SJCRH30 (cell line): ENCODE data around the gene TEX51. TPM values are rescaled to one million over a fixed set of nuclear protein-coding genes. Genes with fewer than 3 reads are reported as not detected.

Experiments
- DNase-seq, 2 experiments: peaks; one replicate each; pipeline ENCODE4 v3.0.0-alpha.2; 2015 to 2020
- H3K27ac ChIP-seq: fragments of 250-450 bp; sonication (Bioruptor Pico); 2 replicates; pipeline ENCODE4 v1.5.1; 2020; ENCODE audit warnings: mild to moderate bottlenecking, moderate library complexity
- H3K27me3 ChIP-seq: fragments of 250-450 bp; sonication (Bioruptor Pico); 2 replicates; pipeline ENCODE4 v1.5.1; 2020; ENCODE audit warnings: mild to moderate bottlenecking, moderate library complexity
- H3K36me3 ChIP-seq: fragments of 250-450 bp; sonication (Bioruptor Pico); 2 replicates; pipeline ENCODE4 v1.5.1; 2020; ENCODE audit warnings: mild to moderate bottlenecking, moderate library complexity
- H3K4me1 ChIP-seq: fragments of 250-450 bp; sonication (Bioruptor Pico); 2 replicates; pipeline ENCODE4 v1.5.1; 2020; ENCODE audit warnings: mild to moderate bottlenecking, moderate library complexity
- H3K4me3 ChIP-seq: fragments of 250-450 bp; sonication (Bioruptor Pico); 2 replicates; pipeline ENCODE4 v1.5.1; 2020; ENCODE audit warnings: mild to moderate bottlenecking, moderate library complexity
- H3K9me3 ChIP-seq: fragments of 250-450 bp; sonication (Bioruptor Pico); replicated peaks from 2 replicates; pipeline ENCODE4 v1.5.1; 2020; ENCODE audit warnings: mild to moderate bottlenecking, moderate library complexity
- total RNA-seq: library from RNA; depleted of rRNA; stranded (reverse); fragments of >200 nt; shearing (Covaris generic); gene quantifications from 2 replicates; pipeline ENCODE4 v1.2.3, GENCODE V29; 2014; rRNA removed

Gene TEX51
- total RNA-seq: not detected in 2 replicates

- no peaks in the 10 kb centered on the region for H3K36me3 ChIP-seq
- DNase-seq: no peak
- H3K9me3 ChIP-seq: no peaks in the 10 kb centered on the region
- no peak within 1 kb of the TSS for H3K4me3 ChIP-seq
- no peaks in the 10 kb centered on the region for H3K27me3 ChIP-seq
- no peaks in the 10 kb centered on the region for H3K4me1 ChIP-seq
- H3K27ac ChIP-seq: no peak within 1 kb of the TSS
These were observed at the start of gene TEX51 for GRCh38 chr2:126898636-126899035. TSS of gene TEX51 (plus strand) at chr2:126898890. CDS start at chr2:126898919, 29 bp downstream.

GRCh38 chr2:126849054-126849453 is 49.6 kb upstream of the TEX51 start:
- Histone ChIP-seq H3K27ac (no peak overlapping the region), H3K4me3 (no peak overlapping the region), H3K36me3 (no peaks in the 10 kb centered on the region), H3K9me3 (no peaks in the 10 kb centered on the region), H3K27me3 (0 out of 2 replicates have a peak, but pooled peaks cover 6% of the 10 kb centered on the region), H3K4me1 (no peaks in the 10 kb centered on the region)
- no peak for DNase-seq

GRCh38 chr2:126849486-126849885 is 49.2 kb upstream of the TEX51 start:
- Histone ChIP-seq H3K4me1 (no peaks in the 10 kb centered on the region), H3K27ac (no peak overlapping the region), H3K36me3 (no peaks in the 10 kb centered on the region), H3K27me3 (0 out of 2 replicates have a peak, but pooled peaks cover 6% of the 10 kb centered on the region), H3K9me3 (no peaks in the 10 kb centered on the region), H3K4me3 (no peak overlapping the region)
- DNase-seq: no peak

DNA sequence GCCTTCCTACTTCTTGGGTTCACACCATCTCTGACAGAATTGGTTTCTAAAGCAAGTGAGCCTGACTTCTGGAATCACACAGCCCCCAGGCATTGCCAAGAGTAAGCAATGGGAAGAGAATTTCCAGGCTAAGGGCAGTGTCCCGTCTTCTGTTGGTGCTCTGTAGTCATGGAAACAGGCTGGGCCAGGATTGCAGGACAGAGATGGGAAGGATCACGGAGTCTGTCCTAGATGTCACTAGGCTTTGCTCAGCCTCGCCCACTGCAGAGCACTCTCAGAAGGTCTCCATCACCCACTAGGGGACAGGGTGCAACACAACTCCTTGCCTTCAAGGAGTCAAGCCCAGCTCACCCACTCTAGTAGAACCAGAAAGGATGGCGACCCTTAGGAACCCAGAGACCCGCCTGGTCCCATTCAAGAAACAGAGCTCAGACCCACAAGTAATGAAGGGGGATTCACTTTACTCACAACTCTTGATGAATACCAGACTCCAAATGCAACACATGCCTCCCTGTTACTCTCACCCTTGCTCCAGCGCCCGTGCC is 48.6 kb upstream of the TEX51 start:
- H3K27me3 ChIP-seq: 0 out of 2 replicates have a peak, but pooled peaks cover 6% of the 10 kb centered on the region
- DNase-seq: no peak
- H3K27ac ChIP-seq: no peak overlapping the region
- H3K4me3 ChIP-seq: no peak overlapping the region
- H3K9me3 ChIP-seq: no peaks in the 10 kb centered on the region
- H3K36me3 ChIP-seq: no peaks in the 10 kb centered on the region
- no peaks in the 10 kb centered on the region for H3K4me1 ChIP-seq

GRCh38 chr2:126850940-126851339 is 47.8 kb upstream of the TEX51 start:
- Histone ChIP-seq H3K36me3 (no peaks in the 10 kb centered on the region), H3K9me3 (no peaks in the 10 kb centered on the region), H3K27ac (no peak overlapping the region), H3K27me3 (0 out of 2 replicates have a peak, but pooled peaks cover 6% of the 10 kb centered on the region), H3K4me3 (no peak overlapping the region), H3K4me1 (no peaks in the 10 kb centered on the region)
- no peak for DNase-seq

DNA sequence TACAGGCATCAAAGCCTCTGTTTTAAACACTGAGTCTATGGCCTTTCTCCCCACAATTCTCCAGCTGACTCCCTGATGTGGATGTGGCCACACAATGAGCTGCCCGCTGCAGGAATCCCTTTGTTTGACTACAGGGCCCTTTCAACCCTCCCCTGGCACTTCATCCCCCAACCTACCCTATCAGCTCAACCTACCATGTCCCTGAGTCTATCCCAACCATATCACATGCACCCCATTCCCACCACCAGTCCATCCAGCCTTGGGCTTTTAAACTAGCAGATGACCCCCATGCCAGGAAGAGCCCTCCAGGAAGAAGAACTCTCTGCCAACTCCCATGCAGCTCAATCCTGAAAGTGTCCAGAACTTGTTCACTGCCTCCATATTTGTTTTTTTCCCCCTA is 46.9 kb upstream of the TEX51 start:
- no peak for DNase-seq
- H3K9me3 ChIP-seq: no peaks in the 10 kb centered on the region

DNA sequence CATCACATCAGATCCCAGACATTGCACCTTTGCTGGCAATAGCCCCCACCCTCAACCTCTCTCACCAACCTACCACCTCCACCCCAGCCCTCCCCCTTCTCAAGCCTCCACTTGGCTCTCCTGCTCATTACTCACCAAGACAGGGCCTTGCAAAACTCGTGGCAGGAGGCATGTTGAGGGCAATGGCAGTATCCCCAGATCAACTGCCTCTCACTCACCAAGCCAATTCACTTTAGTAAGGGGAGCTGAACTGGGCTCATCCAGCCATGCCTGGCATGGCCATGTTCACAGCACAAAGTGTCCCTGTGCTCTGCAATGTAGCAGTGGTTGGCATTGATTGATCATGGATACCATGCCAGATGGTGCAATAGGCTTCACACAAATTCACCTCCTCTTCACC is 46.3 kb upstream of the TEX51 start:
- Histone ChIP-seq H3K36me3 (no peaks in the 10 kb centered on the region), H3K4me1 (no peaks in the 10 kb centered on the region), H3K4me3 (no peak overlapping the region), H3K9me3 (no peaks in the 10 kb centered on the region), H3K27ac (no peak overlapping the region), H3K27me3 (0 out of 2 replicates have a peak, but pooled peaks cover 6% of the 10 kb centered on the region)
- DNase-seq: no peak

More for the DNA sequence above, 46.9 kb upstream of the TEX51 start:
- Histone ChIP-seq H3K27me3 (0 out of 2 replicates have a peak, but pooled peaks cover 6% of the 10 kb centered on the region), H3K4me1 (no peaks in the 10 kb centered on the region), H3K27ac (no peak overlapping the region), H3K4me3 (no peak overlapping the region), H3K36me3 (no peaks in the 10 kb centered on the region)

DNA sequence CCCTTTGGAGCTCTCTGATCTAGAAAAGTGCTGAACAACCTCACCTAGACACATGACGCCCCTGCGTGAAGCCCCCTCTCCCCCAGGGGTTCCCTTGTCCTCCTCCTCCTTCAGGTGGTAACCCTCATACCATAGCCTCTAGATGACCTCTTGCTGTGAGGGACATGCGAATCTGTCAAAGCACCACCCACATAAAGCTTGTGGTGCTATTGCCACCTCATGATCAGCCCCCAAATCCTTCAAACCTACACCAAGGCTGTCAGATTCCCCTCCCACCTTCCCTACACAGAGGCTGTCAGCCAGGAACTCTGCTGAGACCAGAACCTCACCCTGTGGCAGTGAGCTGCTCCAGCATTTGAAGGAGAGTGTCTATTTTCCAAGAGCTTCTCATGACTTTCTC is 43.1 kb upstream of the TEX51 start:
- H3K4me1 ChIP-seq: no peaks in the 10 kb centered on the region
- H3K4me3 ChIP-seq: no peak overlapping the region
- no peaks in the 10 kb centered on the region for H3K9me3 ChIP-seq
- H3K36me3 ChIP-seq: no peaks in the 10 kb centered on the region
- no peak overlapping the region for H3K27ac ChIP-seq
- no peak for DNase-seq
- no peaks in the 10 kb centered on the region for H3K27me3 ChIP-seq

DNA sequence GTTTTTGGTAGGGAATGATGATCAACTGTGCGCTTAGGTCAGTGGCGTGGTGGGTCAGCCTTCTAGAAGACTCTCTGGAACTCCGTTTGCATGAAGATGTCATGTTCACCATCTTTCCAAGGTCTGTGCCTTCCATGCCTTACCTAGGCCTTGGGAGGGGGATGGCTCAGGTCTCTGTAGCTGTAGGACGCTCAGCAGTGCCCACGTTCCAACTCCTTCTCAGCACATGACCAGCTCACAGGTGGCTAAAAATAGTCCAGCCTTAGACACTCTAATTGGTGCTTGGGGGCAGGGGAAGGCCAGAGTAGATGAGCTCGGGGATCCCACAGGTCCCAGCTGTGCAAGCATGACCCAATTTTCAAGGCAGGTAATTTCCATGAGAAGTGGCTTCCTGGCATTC is 42.3 kb upstream of the TEX51 start:
- Histone ChIP-seq H3K9me3 (no peaks in the 10 kb centered on the region), H3K4me1 (no peaks in the 10 kb centered on the region), H3K4me3 (no peak overlapping the region), H3K27me3 (no peaks in the 10 kb centered on the region), H3K27ac (no peak overlapping the region), H3K36me3 (no peaks in the 10 kb centered on the region)
- no peak for DNase-seq

- H3K4me1 ChIP-seq: no peaks in the 10 kb centered on the region
- H3K36me3 ChIP-seq: no peaks in the 10 kb centered on the region
- H3K9me3 ChIP-seq: no peaks in the 10 kb centered on the region
- no peak overlapping the region for H3K27ac ChIP-seq
- no peak overlapping the region for H3K4me3 ChIP-seq
- no peaks in the 10 kb centered on the region for H3K27me3 ChIP-seq
- DNase-seq: no peak
These were observed 41.2 kb upstream of the TEX51 start for GRCh38 chr2:126857502-126857901.

- no peak overlapping the region for H3K4me3 ChIP-seq
- H3K36me3 ChIP-seq: no peaks in the 10 kb centered on the region
- peak in 1 of 2 experiments; percentile 12 for DNase-seq
- no peaks in the 10 kb centered on the region for H3K4me1 ChIP-seq
- H3K9me3 ChIP-seq: no peaks in the 10 kb centered on the region
- H3K27ac ChIP-seq: no peak overlapping the region
- H3K27me3 ChIP-seq: no peaks in the 10 kb centered on the region
These were observed 40.7 kb upstream of the TEX51 start for GRCh38 chr2:126858013-126858412.

DNA sequence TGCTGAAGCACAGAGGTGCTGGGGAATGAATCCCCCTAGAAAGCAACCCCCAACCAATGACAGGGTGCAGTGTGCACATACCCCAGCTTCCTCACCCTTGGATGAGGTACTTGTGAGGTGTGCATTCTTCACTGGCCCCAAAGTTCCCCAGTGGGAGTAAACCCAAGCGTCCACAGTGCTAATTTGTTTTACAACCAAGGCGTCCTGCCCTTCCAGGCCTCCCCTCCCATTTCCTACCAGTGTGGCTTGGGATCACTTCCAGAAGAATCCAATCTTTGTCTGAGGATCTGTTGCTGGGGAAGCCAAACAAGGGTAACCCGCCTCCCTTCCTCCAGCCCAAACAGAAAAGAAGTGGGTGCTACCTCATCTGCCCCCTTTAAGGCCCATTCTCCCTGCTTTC is 40.3 kb upstream of the TEX51 start:
- Histone ChIP-seq H3K9me3 (no peaks in the 10 kb centered on the region), H3K27ac (no peak overlapping the region), H3K36me3 (no peaks in the 10 kb centered on the region), H3K4me1 (no peaks in the 10 kb centered on the region), H3K27me3 (no peaks in the 10 kb centered on the region), H3K4me3 (no peak overlapping the region)
- DNase-seq: no peak

DNA sequence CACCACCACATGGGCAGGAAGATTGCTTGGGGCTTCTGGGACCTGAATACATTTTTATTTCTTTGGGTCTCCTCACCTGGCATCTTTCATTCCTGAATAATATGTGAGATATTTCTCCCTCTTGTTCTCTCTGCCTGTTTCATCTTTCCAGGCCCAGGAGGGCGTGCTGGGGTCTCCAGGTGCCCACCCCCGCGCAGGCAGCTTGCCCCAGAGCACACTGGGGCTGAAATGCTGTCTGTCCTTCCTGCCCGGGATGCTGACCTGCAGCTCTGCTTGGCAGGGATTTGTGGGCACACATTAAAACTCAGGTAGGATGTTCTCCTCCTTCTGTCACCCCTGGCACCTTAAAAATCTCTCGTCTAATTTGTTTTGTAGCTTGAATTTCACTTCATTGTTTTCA is 39.7 kb upstream of the TEX51 start:
- Histone ChIP-seq H3K4me1 (no peaks in the 10 kb centered on the region), H3K4me3 (no peak overlapping the region), H3K36me3 (no peaks in the 10 kb centered on the region), H3K9me3 (no peaks in the 10 kb centered on the region), H3K27ac (no peak overlapping the region), H3K27me3 (no peaks in the 10 kb centered on the region)
- DNase-seq: no peak

DNA sequence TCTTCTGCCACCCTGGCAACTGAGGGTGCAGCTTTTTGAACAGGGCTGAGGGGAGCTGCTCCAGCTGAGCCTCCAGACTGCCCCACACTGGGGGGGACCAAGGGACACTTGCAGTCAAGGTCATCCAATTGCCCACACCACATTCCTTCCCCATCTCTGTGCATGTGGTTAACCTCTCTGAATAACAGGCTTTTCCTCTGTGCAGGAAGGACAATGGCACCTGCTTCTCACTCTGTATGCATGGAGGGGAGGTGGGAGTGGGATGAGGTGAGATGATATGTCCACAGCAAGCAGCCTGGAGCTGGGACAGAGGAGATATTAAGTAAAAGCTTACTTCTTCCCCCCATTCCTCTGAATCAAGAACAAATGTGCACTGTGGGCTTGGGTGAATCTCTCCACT is 39.1 kb upstream of the TEX51 start:
- H3K27me3 ChIP-seq: no peaks in the 10 kb centered on the region
- no peaks in the 10 kb centered on the region for H3K9me3 ChIP-seq
- no peaks in the 10 kb centered on the region for H3K4me1 ChIP-seq
- H3K27ac ChIP-seq: no peak overlapping the region
- H3K4me3 ChIP-seq: no peak overlapping the region
- DNase-seq: no peak
- no peaks in the 10 kb centered on the region for H3K36me3 ChIP-seq

DNA sequence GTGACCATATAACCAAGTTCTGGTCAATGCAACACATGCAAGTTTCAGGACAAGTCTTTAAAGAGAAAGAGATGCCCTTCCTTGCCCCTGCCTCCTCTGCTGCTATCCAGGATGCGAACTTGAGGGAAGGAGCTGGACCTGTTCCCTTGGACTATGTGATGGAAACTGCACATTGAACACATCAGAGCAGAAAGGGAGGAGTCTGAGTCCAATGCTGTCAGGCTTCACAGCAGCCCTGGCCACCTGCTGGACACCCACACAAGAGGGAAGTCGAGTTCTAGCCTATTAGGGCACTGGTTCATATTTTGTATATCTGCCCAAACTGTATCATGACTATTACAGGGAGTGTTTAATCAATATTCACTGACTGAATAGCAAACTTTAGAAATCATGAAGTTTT is 38.3 kb upstream of the TEX51 start:
- H3K9me3 ChIP-seq: no peaks in the 10 kb centered on the region
- H3K4me1 ChIP-seq: no peaks in the 10 kb centered on the region
- H3K27ac ChIP-seq: no peak overlapping the region
- no peaks in the 10 kb centered on the region for H3K27me3 ChIP-seq
- no peak overlapping the region for H3K4me3 ChIP-seq
- no peaks in the 10 kb centered on the region for H3K36me3 ChIP-seq
- no peak for DNase-seq

DNA sequence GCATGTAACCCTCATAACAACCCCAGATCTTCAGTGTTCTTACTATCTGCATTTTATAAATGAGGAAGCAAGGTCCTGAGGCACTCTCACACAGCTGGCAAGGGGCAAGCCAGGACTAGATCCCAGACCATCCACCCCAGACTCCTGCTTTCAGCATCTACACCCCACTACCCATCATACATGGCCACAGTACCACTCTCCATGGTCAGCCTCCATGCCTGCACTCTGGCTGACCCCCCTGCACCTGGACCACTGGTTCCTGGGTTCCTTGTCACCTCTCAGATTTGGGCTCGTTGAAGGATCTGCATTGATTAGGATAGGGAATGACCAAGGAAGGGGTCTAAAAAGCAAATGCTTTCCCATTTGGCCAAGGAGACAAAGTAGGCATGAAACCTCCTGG is 36.0 kb upstream of the TEX51 start:
- no peak for DNase-seq
- H3K27ac ChIP-seq: no peak overlapping the region
- no peaks in the 10 kb centered on the region for H3K27me3 ChIP-seq
- no peaks in the 10 kb centered on the region for H3K9me3 ChIP-seq
- H3K4me1 ChIP-seq: no peaks in the 10 kb centered on the region
- no peak overlapping the region for H3K4me3 ChIP-seq
- H3K36me3 ChIP-seq: no peaks in the 10 kb centered on the region
